ENCODE measurements around the gene SERHL2.
"Not testable (repeated sequence)": the region's sequence is repeated elsewhere in the genome, so short reads cannot be mapped to it uniquely, and the experiment has no call there.

The SERHL2 gene

DNA sequence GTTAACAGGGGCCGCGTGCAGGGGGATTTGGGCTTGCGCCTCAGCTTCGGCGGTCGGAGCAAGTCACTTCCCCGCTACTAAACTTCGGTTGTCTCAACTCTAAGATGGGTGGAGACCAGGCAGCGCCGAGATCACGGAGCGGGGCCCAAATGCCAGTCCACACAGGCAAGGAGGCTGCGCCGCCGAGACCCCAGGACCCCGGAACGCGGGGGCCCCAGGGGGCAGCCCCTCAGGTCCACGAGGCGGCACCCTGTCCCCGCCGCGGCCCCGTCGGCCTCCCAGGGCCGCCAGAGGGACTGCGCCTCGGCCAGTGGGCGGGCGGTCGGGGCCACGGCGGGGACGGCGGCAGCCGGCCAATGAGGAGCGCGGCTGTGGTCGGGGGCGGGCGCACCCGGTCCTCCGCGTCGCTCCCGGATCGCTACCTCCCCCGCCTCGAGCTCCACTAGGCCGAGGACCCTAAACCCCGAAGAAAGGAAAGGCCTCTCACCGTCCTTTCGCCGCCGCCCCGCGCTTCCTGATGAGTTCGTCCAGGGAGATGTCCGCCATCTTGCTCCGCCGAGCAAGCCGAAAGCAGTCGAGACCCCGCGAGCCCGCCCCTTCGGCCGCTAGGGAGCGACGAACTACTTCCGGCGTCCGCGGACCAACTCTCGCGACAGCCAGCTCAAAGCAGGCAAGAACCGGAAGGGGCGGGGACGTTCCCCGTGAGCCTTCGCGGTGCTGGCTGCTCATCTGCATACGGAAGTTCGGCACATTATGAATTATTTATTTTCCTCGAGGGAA is 60.7 kb downstream of the SERHL2 start, which contains the start of gene POLDIP3:
Gene POLDIP3, minus strand, starts transcription at position 572 of the 780 bp plus-strand sequence. Its CDS starts 26 bp downstream, at position 546.
- H3K4me1 Mint-ChIP-seq, result peaks cover 35 to 63% of the 10 kb centered on the region in 2 donors

DNA sequence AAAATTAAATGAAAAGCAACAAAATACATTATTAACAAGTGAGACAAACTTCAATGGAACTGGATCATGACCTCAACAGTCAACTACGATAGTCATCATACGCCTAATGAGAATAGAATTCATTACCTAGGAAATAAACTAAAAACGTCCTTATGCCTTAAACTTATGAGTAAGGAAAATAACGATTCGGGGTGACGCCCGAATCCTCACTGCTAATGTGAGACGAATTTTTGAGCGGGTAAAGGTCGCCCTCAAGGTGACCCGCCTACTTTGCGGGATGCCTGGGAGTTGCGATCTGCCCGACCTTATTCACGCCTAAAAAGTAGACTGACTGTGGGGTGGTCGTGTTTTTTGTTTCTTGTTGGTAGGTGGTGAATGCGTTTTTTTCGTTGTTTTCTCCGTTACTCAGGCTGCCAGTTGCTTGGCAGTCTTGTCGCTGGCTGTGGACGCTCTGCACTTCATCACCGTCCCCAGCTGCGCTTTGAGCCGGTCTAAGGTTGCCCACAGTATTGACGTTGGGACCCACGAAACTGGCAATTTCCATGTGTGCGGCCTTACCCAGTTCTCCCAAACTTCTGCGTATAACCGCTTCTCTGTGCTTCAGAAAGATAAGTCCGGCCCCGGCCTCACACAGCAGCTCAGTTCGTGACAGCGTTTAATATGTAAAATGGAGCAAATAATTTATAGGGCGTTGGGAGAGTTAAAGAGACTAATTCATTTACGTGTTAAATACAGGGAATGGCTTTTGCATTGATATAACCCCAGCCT is 61.5 kb downstream of the SERHL2 start:
- H3K27me3 Mint-ChIP-seq, result no peaks in the 10 kb centered on the region
- H3K36me3 Mint-ChIP-seq, result peaks cover 22 to 39% of the 10 kb centered on the region in 2 donors
- H3K27ac Mint-ChIP-seq, result peak overlapping the region; percentile 100
- ATAC-seq (replicated peaks) (peak; percentile 80 to 82), DNase-seq (peak; percentile 95)
- H3K9me3 Mint-ChIP-seq, result no peaks in the 10 kb centered on the region
- peaks cover 32 to 58% of the 10 kb centered on the region in 2 donors for H3K4me1 Mint-ChIP-seq
- peak overlapping the region; percentile 93 for H3K4me3 Mint-ChIP-seq

More for the DNA sequence above, 60.7 kb downstream of the SERHL2 start, which contains the start of gene POLDIP3:
- Mint-ChIP-seq H3K9me3 (no peaks in the 10 kb centered on the region), H3K4me3 (peak within 1 kb of the TSS; percentile 93), H3K27ac (peak within 1 kb of the TSS; percentile 100), H3K36me3 (peaks cover 24 to 38% of the 10 kb centered on the region in 2 donors), H3K27me3 (no peaks in the 10 kb centered on the region)
- DNase-seq (peak; percentile 98), ATAC-seq (replicated peaks) (peak; percentile 62 to 72)

DNA sequence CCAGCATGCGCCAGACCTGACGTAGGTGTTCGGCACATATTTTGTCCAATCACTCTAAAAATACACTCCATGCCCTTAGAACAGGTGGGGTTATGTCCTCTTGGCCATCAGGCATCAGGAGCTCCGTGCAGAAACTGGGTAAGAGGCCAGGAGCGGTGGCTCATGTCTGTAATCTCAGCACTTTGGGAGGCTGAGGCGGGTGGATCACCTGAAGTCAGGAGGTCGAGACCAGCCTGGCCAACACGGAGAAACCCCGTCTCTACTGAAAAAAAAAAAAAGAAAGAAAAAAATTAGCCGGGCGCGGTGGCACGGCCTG is 62.1 kb downstream of the SERHL2 start:
- H3K27ac Mint-ChIP-seq, result peak overlapping the region; percentile 100
- H3K27me3 Mint-ChIP-seq; ATAC-seq (replicated peaks); DNase-seq; H3K9me3 Mint-ChIP-seq: not testable (repeated sequence)
- H3K4me3 Mint-ChIP-seq, result peak overlapping the region; percentile 93
- H3K36me3 Mint-ChIP-seq, result peaks cover 20 to 39% of the 10 kb centered on the region in 2 donors
- H3K4me1 Mint-ChIP-seq, result peaks cover 31 to 53% of the 10 kb centered on the region in 2 donors

DNA sequence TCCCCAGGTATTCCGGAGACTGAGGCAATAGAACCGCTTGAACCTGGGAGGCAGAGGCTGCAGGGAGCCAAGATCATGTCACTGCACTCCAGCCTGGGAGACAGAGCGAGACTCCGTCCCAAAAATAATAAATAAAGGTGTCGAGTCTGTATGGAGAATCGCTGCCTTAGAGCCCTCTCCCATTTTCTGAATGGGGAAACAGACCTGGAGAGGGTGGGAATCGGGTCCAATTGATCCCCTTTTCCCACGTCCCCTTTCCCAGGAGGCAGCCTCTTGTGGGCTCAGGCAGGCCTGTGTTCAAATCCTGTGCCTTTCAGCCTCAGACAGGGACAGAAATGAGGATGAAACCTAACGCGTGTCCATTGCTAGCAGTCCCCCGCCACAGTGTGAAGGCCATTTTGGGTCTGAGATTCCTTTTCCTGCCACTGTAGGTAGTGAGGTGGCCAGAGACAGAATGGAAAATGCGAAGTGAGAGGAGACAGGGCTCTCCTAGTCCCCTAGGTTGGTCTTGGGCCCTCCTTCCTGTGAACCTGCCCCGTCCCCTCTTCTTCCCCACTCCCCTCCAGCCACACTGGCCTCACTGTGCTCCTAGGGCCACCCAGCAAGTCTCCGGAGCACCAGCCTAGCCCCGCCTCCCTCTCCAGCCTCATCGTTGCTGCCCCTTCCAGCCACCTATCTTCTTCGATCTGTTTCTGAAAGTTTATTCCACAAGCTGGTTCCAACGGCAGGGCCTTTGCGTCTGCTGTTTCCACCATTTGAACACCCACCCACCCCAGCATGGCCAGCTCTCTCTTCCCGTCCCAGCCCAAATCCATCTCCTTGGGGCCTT is 63.6 kb downstream of the SERHL2 start:
- DNase-seq (no peak), ATAC-seq (replicated peaks) (no peak)
- Mint-ChIP-seq H3K36me3 (peaks cover 22 to 37% of the 10 kb centered on the region in 2 donors), H3K4me3 (peak overlapping the region in 1 of 2 donors; percentile 11), H3K9me3 (no peaks in the 10 kb centered on the region), H3K27me3 (no peaks in the 10 kb centered on the region), H3K27ac (peak overlapping the region; percentile 100), H3K4me1 (peaks cover 29 to 50% of the 10 kb centered on the region in 2 donors)

DNA sequence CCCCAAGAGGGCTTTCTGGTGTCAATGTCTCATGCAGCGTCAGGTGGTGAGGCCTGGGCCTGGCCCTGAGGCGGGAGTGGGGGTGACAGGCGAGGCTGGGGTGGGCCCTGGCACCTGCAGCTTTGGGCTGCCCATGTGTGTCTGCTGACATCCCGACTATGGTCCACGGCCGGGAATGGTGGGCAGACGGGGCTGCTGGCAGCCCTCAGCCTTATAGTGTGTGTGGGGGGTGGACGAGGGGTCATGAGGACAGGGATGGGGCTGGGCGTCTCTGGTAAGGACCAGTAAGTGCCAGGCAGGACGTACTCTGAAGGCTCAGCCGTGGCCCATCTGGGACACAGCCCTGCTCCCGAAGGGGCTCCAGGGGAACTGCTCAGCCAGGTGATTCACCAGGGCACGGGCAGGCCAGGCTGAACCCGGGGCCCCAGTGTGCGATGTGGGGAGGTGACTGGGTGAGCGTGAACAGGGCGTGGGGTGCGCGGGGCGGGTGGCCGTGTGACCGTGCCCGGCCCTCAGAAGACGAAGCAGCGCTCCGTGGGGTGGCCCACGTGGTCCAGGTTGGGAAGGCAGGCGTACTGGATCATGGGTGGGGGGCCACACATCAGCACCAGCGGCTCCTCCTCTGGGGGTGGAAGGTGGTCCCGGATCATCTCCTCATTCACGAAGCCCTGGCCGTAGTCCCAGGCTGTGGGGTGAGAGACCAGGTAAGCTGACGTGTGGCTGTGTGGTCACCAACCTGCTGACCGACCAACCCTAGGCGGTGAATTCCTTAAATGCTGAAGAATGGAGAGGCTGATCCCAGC is 65.7 kb downstream of the SERHL2 start:
- no peaks in the 10 kb centered on the region for H3K27me3 Mint-ChIP-seq
- H3K9me3 Mint-ChIP-seq, result no peaks in the 10 kb centered on the region
- H3K27ac Mint-ChIP-seq, result peak overlapping the region; percentile 42
- ATAC-seq (replicated peaks) (no peak), DNase-seq (no peak)
- peaks cover 22 to 56% of the 10 kb centered on the region in 2 donors for H3K4me1 Mint-ChIP-seq
- H3K36me3 Mint-ChIP-seq, result peaks cover 17 to 31% of the 10 kb centered on the region in 2 donors
- H3K4me3 Mint-ChIP-seq, result no peak overlapping the region

DNA sequence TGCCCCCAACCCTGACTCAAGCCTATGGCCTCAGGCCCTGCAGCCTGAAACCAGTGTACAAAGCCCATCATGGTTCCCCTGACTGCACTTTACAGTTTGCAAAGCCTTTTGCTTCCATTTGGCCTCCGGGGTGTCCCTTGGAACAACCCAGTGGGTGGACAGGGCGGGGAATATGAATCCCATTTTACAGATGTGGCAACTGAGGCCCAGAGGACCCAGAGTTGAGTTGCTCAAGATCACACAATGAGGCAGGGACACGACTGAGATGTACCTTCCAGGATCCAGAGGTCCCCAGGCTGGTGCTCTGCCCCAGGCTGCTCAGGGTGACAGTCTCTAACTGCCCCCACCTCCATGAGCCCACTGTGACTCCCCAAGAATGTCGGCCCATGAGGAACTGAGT is 66.3 kb downstream of the SERHL2 start:
- Mint-ChIP-seq H3K4me1 (peaks cover 19 to 50% of the 10 kb centered on the region in 2 donors), H3K27ac (no peak overlapping the region), H3K9me3 (no peaks in the 10 kb centered on the region), H3K4me3 (no peak overlapping the region), H3K27me3 (no peaks in the 10 kb centered on the region), H3K36me3 (peaks cover 17 to 25% of the 10 kb centered on the region in 2 donors)
- DNase-seq (no peak), ATAC-seq (replicated peaks) (no peak)

DNA sequence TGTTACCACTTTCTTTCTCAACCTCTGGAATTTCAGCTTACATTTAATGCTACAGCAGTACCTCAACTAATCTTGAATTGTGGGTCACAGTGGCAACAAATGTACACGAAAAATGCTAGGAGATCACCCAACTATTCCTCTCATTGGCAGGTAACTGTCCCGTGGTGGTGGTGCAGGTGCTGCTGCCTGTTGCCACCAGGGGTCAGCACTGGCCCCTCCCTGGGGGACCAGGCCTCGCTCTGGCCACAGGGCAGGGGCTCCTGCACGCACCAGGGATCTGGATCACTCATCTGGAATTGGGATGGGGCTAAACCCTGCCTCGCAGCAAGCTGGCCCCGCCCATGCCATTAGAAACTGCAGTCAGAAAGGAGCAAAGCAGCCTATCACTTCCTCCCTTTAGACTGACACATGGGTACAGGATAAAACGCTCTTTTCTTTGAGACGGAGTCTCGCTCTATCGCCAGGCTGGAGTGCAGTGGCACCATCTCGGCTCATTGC is 67.8 kb downstream of the SERHL2 start:
- Mint-ChIP-seq H3K27ac (peak overlapping the region; percentile 80), H3K4me1 (peaks cover 14 to 38% of the 10 kb centered on the region in 2 donors), H3K9me3 (no peaks in the 10 kb centered on the region), H3K27me3 (no peaks in the 10 kb centered on the region), H3K4me3 (peak overlapping the region in 1 of 2 donors; percentile 17), H3K36me3 (peaks cover 24 to 28% of the 10 kb centered on the region in 2 donors)
- ATAC-seq (replicated peaks) (peak; percentile 81 to 84), DNase-seq (peak; percentile 58)

DNA sequence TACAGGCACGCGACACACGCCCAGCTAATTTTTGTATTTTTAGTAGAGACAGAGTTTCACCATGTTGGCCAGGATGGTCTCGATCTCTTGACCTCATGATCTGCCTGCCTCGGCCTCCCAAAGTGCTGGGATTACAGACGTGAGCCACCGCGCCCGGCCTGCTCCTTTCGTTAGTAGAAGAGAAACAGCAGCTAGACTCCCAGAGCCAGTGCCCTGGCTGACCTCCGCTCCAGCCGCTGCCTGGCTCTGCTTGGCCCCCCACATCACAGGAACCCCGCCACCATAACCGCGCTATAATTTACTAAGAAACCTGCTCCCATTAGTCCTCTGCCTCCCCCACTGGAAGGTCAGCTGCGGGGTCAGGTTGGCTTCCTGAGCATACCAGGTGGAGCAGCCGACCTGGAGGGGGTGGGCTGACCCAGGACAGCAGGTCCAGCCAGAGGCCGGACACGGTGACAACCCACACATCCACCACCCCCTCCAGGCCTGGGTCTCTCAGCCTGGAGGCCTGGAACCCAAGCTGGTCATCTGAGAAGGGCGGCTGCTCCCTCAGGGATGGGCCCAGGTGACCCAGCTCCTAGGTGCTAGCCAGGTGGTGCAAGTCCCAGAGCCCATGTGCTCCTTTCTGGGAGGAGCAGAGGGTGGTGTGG is 68.4 kb downstream of the SERHL2 start:
- H3K9me3 Mint-ChIP-seq, result no peaks in the 10 kb centered on the region

DNA sequence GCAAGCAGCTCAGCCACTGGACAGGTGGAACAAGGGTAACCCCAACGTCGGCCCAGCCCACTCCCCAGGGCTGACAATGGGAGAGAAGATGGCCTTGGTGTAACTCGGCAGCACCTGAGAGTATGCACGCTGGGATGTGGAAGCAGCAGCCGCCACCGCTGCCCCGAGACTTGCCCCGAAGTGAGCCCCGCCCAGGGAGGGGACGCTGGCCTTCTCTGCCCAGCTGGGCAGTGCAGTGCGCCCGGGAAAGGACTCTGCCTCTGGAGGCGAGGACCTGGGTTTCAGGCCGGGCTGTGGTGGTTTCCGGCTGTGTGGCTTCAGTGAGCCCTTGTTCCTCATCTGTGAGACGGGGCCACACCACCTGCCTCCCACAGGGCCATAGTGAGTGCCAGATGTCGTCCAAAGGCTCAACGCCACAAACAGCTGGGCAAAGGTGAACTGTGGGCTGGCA is 69.6 kb downstream of the SERHL2 start:
- H3K4me1 Mint-ChIP-seq, result peaks cover 10 to 30% of the 10 kb centered on the region in 2 donors
- peak overlapping the region in 1 of 2 donors; percentile 35 for H3K4me3 Mint-ChIP-seq
- ATAC-seq (replicated peaks) (peak; percentile 69 to 74), DNase-seq (no peak)
- no peak overlapping the region for H3K27ac Mint-ChIP-seq
- H3K36me3 Mint-ChIP-seq, result peaks cover 34% of the 10 kb centered on the region in 2 donors
- H3K27me3 Mint-ChIP-seq, result no peaks in the 10 kb centered on the region
- H3K9me3 Mint-ChIP-seq, result no peaks in the 10 kb centered on the region

More for the DNA sequence above, 68.4 kb downstream of the SERHL2 start:
- Mint-ChIP-seq H3K4me3 (no peak overlapping the region), H3K27ac (peak overlapping the region; percentile 80), H3K36me3 (peaks cover 29 to 31% of the 10 kb centered on the region in 2 donors), H3K4me1 (peaks cover 14 to 38% of the 10 kb centered on the region in 2 donors), H3K27me3 (no peaks in the 10 kb centered on the region)
- ATAC-seq (replicated peaks), result no peak
- no peak for DNase-seq

All from stimulated activated naive B cell treated with anti-CD40 and anti-IgM and Interleukin-4, amounts not matched to agents 10 μg/mL and 1 μg/mL and 100 μg/mL, for 72 hours (primary cell).